ENCODE data around the gene IFI27L2. TPM values are rescaled to one million over a fixed set of nuclear protein-coding genes. Genes with fewer than 3 reads are reported as not detected.

The IFI27L2 gene
- total RNA-seq, 1 donor from 2014 or later: 28.2 TPM

- Mint-ChIP-seq H3K4me3 (no peak overlapping the region), H3K36me3 (no peaks in the 10 kb centered on the region), H3K9me3 (no peaks in the 10 kb centered on the region), H3K27me3 (peaks cover 12% of the 10 kb centered on the region), H3K27ac (peak overlapping the region; percentile 12), H3K4me1 (ENCODE audit: unreplicated experiment) (peaks cover 16% of the 10 kb centered on the region)
- DNase-seq (ENCODE audit: extremely low spot score, unreplicated experiment): no peak
- no peak for TF ChIP-seq CTCF (conservative IDR thresholded peaks at IDR 0.05)
Observed at GRCh38 chr14:94126800-94127199, 2.6 kb downstream of the IFI27L2 start.

- Mint-ChIP-seq H3K4me3 (no peak overlapping the region), H3K27me3 (peaks cover 15% of the 10 kb centered on the region), H3K9me3 (no peaks in the 10 kb centered on the region), H3K4me1 (ENCODE audit: unreplicated experiment) (peaks cover 16% of the 10 kb centered on the region), H3K36me3 (no peaks in the 10 kb centered on the region), H3K27ac (no peak overlapping the region)
- TF ChIP-seq CTCF (conservative IDR thresholded peaks at IDR 0.05): no peak
- no peak for DNase-seq (ENCODE audit: extremely low spot score, unreplicated experiment)
Observed at GRCh38 chr14:94126419-94126677, 3.1 kb downstream of the IFI27L2 start.

GRCh38 chr14:94125659-94126418, 3.6 kb downstream of the IFI27L2 start:
- Mint-ChIP-seq H3K36me3 (no peaks in the 10 kb centered on the region), H3K4me3 (no peak overlapping the region), H3K9me3 (no peaks in the 10 kb centered on the region), H3K27ac (no peak overlapping the region), H3K27me3 (peaks cover 15% of the 10 kb centered on the region), H3K4me1 (ENCODE audit: unreplicated experiment) (peaks cover 16% of the 10 kb centered on the region)
- DNase-seq (ENCODE audit: extremely low spot score, unreplicated experiment): peak; percentile 25
- TF ChIP-seq CTCF (conservative IDR thresholded peaks at IDR 0.05): no peak

- no peak for TF ChIP-seq CTCF (conservative IDR thresholded peaks at IDR 0.05)
- DNase-seq (ENCODE audit: extremely low spot score, unreplicated experiment): peak; percentile 27
- no peaks in the 10 kb centered on the region for H3K36me3 Mint-ChIP-seq
- H3K9me3 Mint-ChIP-seq: no peaks in the 10 kb centered on the region
- H3K27me3 Mint-ChIP-seq: peaks cover 10% of the 10 kb centered on the region
- H3K4me1 Mint-ChIP-seq (ENCODE audit: unreplicated experiment): peaks cover 9% of the 10 kb centered on the region
- H3K27ac Mint-ChIP-seq: no peak overlapping the region
- no peak overlapping the region for H3K4me3 Mint-ChIP-seq
Observed at GRCh38 chr14:94124582-94125377, 4.6 kb downstream of the IFI27L2 start.

GRCh38 chr14:94123868-94124267, 5.5 kb downstream of the IFI27L2 start:
- H3K36me3 Mint-ChIP-seq: no peaks in the 10 kb centered on the region
- DNase-seq (ENCODE audit: extremely low spot score, unreplicated experiment): peak; percentile 16
- H3K9me3 Mint-ChIP-seq: no peaks in the 10 kb centered on the region
- peaks cover 5% of the 10 kb centered on the region for H3K4me1 Mint-ChIP-seq (ENCODE audit: unreplicated experiment)
- no peak for TF ChIP-seq CTCF (conservative IDR thresholded peaks at IDR 0.05)
- H3K27me3 Mint-ChIP-seq: peaks cover 10% of the 10 kb centered on the region
- H3K4me3 Mint-ChIP-seq: no peak overlapping the region
- no peak overlapping the region for H3K27ac Mint-ChIP-seq
